Liver (tissue), 3 donors: ENCODE data around the gene CCDC152.

Experiments used
- CTCF ChIP-seq: fragments of 150-350 bp; IDR thresholded peaks from 2 replicates; pipeline ENCODE4 v1.5.1; 2017; ENCODE audit warnings: improper control_type of control experiment, low read depth, low read length; ENCODE audit not compliant: missing input control
- FOXA1 ChIP-seq: IDR thresholded peaks from 2 replicates; pipeline ENCODE4 v1.6.1; 2016; ENCODE audit warnings: antibody characterized with exemption
- SP1 ChIP-seq: IDR thresholded peaks from 2 replicates; pipeline ENCODE4 v1.6.1; 2018; ENCODE audit warnings: antibody characterized with exemption, mild to moderate bottlenecking
- TAF1 ChIP-seq: conservative IDR thresholded peaks from 2 replicates; pipeline ENCODE4 v1.6.1; 2016; ENCODE audit warnings: antibody characterized with exemption, mild to moderate bottlenecking
- YY1 ChIP-seq: IDR thresholded peaks from 2 replicates; pipeline ENCODE4 v1.6.1; 2016; ENCODE audit warnings: antibody characterized with exemption, mild to moderate bottlenecking
- donor health status: healthy.
- donor health status: healthy.

GRCh38 chr5:42745426-42745825, 11.2 kb upstream of the CCDC152 start:
- no peak for TF ChIP-seq FOXA1
- no peak for TF ChIP-seq CTCF
- TF ChIP-seq SP1, result no peak
- no peak for TF ChIP-seq YY1
- TF ChIP-seq TAF1, result no peak
